ENCODE data around the gene CHST7. TPM values are rescaled to one million over a fixed set of nuclear protein-coding genes. Genes with fewer than 3 reads are reported as not detected.

The CHST7 gene
- total RNA-seq, 3 donors from 2014 or later = 8.3 to 10.4 (median 9.6) TPM

- no peak for ATAC-seq
- H3K4me3 Mint-ChIP-seq = no peak overlapping the region
- H3K36me3 Mint-ChIP-seq (ENCODE audit: insufficient read depth) = no peaks in the 10 kb centered on the region
- no peaks in the 10 kb centered on the region for H3K27me3 Mint-ChIP-seq (ENCODE audit: low read depth)
- H3K9me3 Mint-ChIP-seq = no peaks in the 10 kb centered on the region
- peaks cover 9% of the 10 kb centered on the region for H3K4me1 Mint-ChIP-seq (ENCODE audit: low read depth)
- no peak for DNase-seq
Observed at GRCh38 chrX:46559062-46559461, 14.5 kb upstream of the CHST7 start.

GRCh38 chrX:46561824-46562657, 11.5 kb upstream of the CHST7 start:
- no peak for DNase-seq
- Mint-ChIP-seq H3K27me3 (ENCODE audit: low read depth) (no peaks in the 10 kb centered on the region), H3K4me1 (ENCODE audit: low read depth) (peaks cover 9% of the 10 kb centered on the region), H3K9me3 (no peaks in the 10 kb centered on the region), H3K4me3 (no peak overlapping the region), H3K36me3 (ENCODE audit: insufficient read depth) (no peaks in the 10 kb centered on the region)
- ATAC-seq = no peak

GRCh38 chrX:46567388-46567787, 6.2 kb upstream of the CHST7 start:
- no peak for ATAC-seq
- no peaks in the 10 kb centered on the region for H3K27me3 Mint-ChIP-seq (ENCODE audit: low read depth)

GRCh38 chrX:46569621-46570020, 3.9 kb upstream of the CHST7 start:
- Mint-ChIP-seq H3K27me3 (ENCODE audit: low read depth) (no peaks in the 10 kb centered on the region), H3K4me1 (ENCODE audit: low read depth) (peaks cover 21% of the 10 kb centered on the region), H3K36me3 (ENCODE audit: insufficient read depth) (no peaks in the 10 kb centered on the region), H3K4me3 (no peak overlapping the region), H3K9me3 (no peaks in the 10 kb centered on the region)
- DNase-seq (no peak), ATAC-seq (no peak)

More at GRCh38 chrX:46567388-46567787, 6.2 kb upstream of the CHST7 start:
- H3K36me3 Mint-ChIP-seq (ENCODE audit: insufficient read depth) = no peaks in the 10 kb centered on the region
- H3K4me3 Mint-ChIP-seq = no peak overlapping the region
- H3K4me1 Mint-ChIP-seq (ENCODE audit: low read depth) = peaks cover 13% of the 10 kb centered on the region
- H3K9me3 Mint-ChIP-seq = no peaks in the 10 kb centered on the region
- no peak for DNase-seq

- Mint-ChIP-seq H3K36me3 (ENCODE audit: insufficient read depth) (no peaks in the 10 kb centered on the region), H3K4me3 (peak overlapping the region; percentile 79), H3K9me3 (no peaks in the 10 kb centered on the region), H3K4me1 (ENCODE audit: low read depth) (peaks cover 33% of the 10 kb centered on the region), H3K27me3 (ENCODE audit: low read depth) (no peaks in the 10 kb centered on the region)
- DNase-seq = no peak
- no peak for ATAC-seq
Observed at GRCh38 chrX:46571423-46572339, 1.9 kb upstream of the CHST7 start.

- H3K4me3 Mint-ChIP-seq = peak overlapping the region; percentile 79
- no peaks in the 10 kb centered on the region for H3K9me3 Mint-ChIP-seq
- DNase-seq (peak; percentile 9), ATAC-seq (peak; percentile 69)
- no peaks in the 10 kb centered on the region for H3K36me3 Mint-ChIP-seq (ENCODE audit: insufficient read depth)
- peaks cover 39% of the 10 kb centered on the region for H3K4me1 Mint-ChIP-seq (ENCODE audit: low read depth)
- no peaks in the 10 kb centered on the region for H3K27me3 Mint-ChIP-seq (ENCODE audit: low read depth)
Observed at GRCh38 chrX:46572340-46572936, 1.1 kb upstream of the CHST7 start.

GRCh38 chrX:46573892-46574773, 568 bp downstream of the CHST7 start:
- peak; percentile 52 for DNase-seq
- H3K27me3 Mint-ChIP-seq (ENCODE audit: low read depth) = no peaks in the 10 kb centered on the region
- peaks cover 4% of the 10 kb centered on the region for H3K36me3 Mint-ChIP-seq (ENCODE audit: insufficient read depth)
- H3K9me3 Mint-ChIP-seq = no peaks in the 10 kb centered on the region
- ATAC-seq = peak; percentile 25 to 28
- H3K4me3 Mint-ChIP-seq = peak overlapping the region; percentile 79
- peaks cover 45% of the 10 kb centered on the region for H3K4me1 Mint-ChIP-seq (ENCODE audit: low read depth)

- peaks cover 9% of the 10 kb centered on the region for H3K36me3 Mint-ChIP-seq (ENCODE audit: insufficient read depth)
- peak; percentile 42 for DNase-seq
- peak; percentile 12 to 19 for ATAC-seq
- no peaks in the 10 kb centered on the region for H3K27me3 Mint-ChIP-seq (ENCODE audit: low read depth)
- H3K4me3 Mint-ChIP-seq = peak overlapping the region; percentile 87
- no peaks in the 10 kb centered on the region for H3K9me3 Mint-ChIP-seq
- H3K4me1 Mint-ChIP-seq (ENCODE audit: low read depth) = peaks cover 51% of the 10 kb centered on the region
Observed at GRCh38 chrX:46574774-46575381, 1.3 kb downstream of the CHST7 start.

GRCh38 chrX:46575586-46575985, 2.0 kb downstream of the CHST7 start:
- Mint-ChIP-seq H3K27me3 (ENCODE audit: low read depth) (no peaks in the 10 kb centered on the region), H3K4me1 (ENCODE audit: low read depth) (peaks cover 55% of the 10 kb centered on the region), H3K9me3 (no peaks in the 10 kb centered on the region), H3K36me3 (ENCODE audit: insufficient read depth) (peaks cover 9% of the 10 kb centered on the region), H3K4me3 (peak overlapping the region; percentile 87)
- DNase-seq = no peak
- ATAC-seq = no peak

- no peak for DNase-seq
- Mint-ChIP-seq H3K4me1 (ENCODE audit: low read depth) (peaks cover 57% of the 10 kb centered on the region), H3K9me3 (no peaks in the 10 kb centered on the region), H3K27me3 (ENCODE audit: low read depth) (no peaks in the 10 kb centered on the region), H3K4me3 (peak overlapping the region; percentile 87), H3K36me3 (ENCODE audit: insufficient read depth) (peaks cover 9% of the 10 kb centered on the region)
- ATAC-seq = no peak
Observed at GRCh38 chrX:46575991-46576392, 2.4 kb downstream of the CHST7 start.

GRCh38 chrX:46576458-46576857, 2.9 kb downstream of the CHST7 start:
- H3K9me3 Mint-ChIP-seq = no peaks in the 10 kb centered on the region
- peaks cover 9% of the 10 kb centered on the region for H3K36me3 Mint-ChIP-seq (ENCODE audit: insufficient read depth)
- H3K27me3 Mint-ChIP-seq (ENCODE audit: low read depth) = no peaks in the 10 kb centered on the region
- peaks cover 55% of the 10 kb centered on the region for H3K4me1 Mint-ChIP-seq (ENCODE audit: low read depth)
- DNase-seq (no peak), ATAC-seq (no peak)
- peak overlapping the region; percentile 87 for H3K4me3 Mint-ChIP-seq

- peaks cover 47% of the 10 kb centered on the region for H3K4me1 Mint-ChIP-seq (ENCODE audit: low read depth)
- H3K36me3 Mint-ChIP-seq (ENCODE audit: insufficient read depth) = peaks cover 9% of the 10 kb centered on the region
- no peaks in the 10 kb centered on the region for H3K27me3 Mint-ChIP-seq (ENCODE audit: low read depth)
- H3K4me3 Mint-ChIP-seq = peak overlapping the region; percentile 87
- no peak for DNase-seq
- no peaks in the 10 kb centered on the region for H3K9me3 Mint-ChIP-seq
- no peak for ATAC-seq
Observed at GRCh38 chrX:46577221-46578005, 3.8 kb downstream of the CHST7 start.

GRCh38 chrX:46579250-46579649, 5.7 kb downstream of the CHST7 start:
- Mint-ChIP-seq H3K27me3 (ENCODE audit: low read depth) (no peaks in the 10 kb centered on the region), H3K4me1 (ENCODE audit: low read depth) (peaks cover 48% of the 10 kb centered on the region), H3K4me3 (no peak overlapping the region), H3K9me3 (no peaks in the 10 kb centered on the region), H3K36me3 (ENCODE audit: insufficient read depth) (peaks cover 9% of the 10 kb centered on the region)
- DNase-seq (no peak), ATAC-seq (no peak)

Measured in activated T-cell treated with anti-CD3 and anti-CD28 coated beads, Interleukin-2, amount 50 U/mL, for 4 hours (primary cell).